Activated gamma-delta T cell treated with anti-CD3 and anti-CD28 coated beads, Interleukin-2, amount 50 U/mL, for 16 hours (primary cell): Measurements from ENCODE around the gene NOLC1.

Experiments
- DNase-seq: peaks from one replicate; pipeline ENCODE4 v3.0.0-alpha.2; 2020; ENCODE audit warnings: low read depth

The NOLC1 gene

DNA sequence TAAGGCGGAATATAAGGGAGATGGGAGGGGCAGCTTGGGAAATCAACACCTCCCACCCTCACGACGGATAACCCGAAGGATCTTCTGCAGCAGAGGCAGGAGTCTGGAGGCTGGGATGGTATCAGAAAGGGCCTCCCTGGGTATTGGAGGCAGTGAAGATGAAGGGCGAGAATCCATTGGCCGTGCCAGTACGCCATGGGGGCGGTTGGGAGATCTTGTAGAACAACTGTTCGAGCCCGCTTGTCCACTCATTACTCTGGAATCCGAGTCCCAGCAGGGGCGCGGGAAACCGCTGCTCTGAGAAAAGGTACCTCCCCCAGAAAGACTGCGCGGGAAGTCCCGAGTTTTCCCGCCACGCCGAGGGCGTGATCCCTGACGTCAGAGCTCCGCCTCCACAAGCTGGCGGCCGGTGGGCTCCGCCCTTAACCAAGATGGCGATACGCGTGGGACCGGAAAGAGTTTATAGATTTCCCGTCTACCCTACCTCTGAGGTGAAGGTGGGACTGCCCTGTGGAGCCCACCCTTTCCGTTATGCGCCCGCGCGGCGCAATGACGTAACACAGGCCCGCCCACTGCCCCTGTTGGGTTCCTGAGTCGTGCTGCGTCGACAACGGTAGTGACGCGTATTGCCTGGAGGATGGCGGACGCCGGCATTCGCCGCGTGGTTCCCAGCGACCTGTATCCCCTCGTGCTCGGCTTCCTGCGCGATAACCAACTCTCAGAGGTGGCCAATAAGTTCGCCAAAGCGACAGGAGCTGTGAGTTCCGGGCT lies at the start of gene NOLC1:
NOLC1 (plus strand) TSS at position 616 of the 771 bp plus-strand sequence; CDS start at position 638, 22 bp downstream.
- DNase-seq: peak; percentile 100

DNA sequence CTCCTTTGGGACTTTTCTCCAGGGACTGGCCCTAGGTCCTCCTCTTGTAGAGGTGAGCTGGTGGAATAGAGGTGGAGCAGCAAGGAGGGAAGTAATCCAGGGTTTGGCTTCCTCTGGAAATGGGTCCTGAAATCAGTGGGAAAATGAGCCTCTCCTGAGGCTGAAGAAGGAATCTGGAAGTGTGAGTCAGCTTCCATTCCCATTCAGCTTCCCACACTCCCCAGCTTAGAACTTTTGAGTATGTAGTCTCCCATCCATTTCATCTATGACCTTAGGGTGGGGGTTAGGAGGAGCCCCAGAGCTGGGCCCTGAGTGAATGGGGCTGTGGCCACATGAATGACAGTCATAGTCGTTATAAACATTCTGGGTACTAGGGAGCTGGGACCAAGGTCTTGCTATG lies 49.8 kb upstream of the NOLC1 start:
- DNase-seq: no peak

DNA sequence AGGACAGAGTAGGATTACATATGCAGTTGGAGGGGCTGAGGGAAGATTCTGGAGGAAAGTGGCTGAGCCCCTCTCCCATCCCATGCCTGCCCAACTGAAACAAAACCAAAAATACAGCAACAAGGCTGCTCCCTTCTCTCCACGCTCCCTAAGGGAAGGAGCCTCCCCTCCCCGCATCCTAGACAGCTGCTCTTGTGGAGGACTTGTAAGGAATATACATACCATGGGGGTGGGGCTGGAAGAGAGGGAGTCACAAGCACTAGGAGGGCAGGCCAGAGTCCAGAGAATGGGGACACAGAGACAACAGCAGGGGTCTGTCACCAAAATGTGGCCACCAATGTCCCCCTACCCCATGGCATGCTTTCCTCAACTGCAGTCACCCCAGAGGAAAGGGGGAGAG lies 45.2 kb upstream of the NOLC1 start:
- no peak for DNase-seq

DNA sequence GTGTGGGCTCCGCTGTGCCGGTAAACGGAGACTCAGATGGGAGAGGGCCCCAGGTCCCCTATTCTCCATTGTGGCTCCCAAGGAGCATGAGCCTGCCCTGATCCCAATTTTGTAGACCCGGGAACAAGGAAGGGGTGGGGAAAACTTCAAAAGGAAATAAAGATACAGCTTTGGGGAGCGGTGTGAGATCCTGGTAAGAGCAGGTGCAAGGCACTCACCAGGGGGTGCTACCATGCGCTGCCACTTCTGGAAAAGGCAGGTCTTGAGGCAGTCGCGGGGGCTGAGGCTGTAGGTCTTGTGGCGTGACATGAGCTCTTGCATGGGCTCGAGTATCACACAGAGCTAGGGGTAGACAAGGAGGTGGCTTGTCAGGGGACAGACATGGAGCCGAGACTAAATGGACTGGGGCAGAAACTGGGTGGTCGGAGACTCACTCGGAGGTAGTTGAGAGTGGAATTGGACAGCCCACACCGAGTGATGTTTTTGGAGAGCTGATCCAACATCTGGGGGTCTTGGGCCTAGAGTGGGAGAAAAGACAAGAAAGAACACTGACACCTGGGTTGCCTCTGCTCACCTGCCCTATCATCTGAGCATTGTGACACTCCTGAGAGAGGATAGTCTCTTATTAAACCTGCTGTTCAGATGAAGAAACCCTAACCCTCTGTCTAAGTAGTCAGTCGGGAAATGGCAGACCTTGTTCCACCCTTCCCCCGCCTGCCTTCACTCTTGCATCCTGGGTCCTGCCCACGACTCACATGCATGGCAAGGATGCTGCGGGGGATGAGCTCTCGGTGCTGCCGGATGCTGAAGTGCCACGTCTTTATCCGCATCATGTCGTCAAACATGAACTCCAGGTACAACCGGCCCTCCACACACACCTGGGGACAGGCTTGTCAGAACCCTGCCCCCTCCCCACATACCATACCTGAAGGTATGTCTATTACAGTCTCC lies 42.7 kb upstream of the NOLC1 start:
- no peak for DNase-seq

DNA sequence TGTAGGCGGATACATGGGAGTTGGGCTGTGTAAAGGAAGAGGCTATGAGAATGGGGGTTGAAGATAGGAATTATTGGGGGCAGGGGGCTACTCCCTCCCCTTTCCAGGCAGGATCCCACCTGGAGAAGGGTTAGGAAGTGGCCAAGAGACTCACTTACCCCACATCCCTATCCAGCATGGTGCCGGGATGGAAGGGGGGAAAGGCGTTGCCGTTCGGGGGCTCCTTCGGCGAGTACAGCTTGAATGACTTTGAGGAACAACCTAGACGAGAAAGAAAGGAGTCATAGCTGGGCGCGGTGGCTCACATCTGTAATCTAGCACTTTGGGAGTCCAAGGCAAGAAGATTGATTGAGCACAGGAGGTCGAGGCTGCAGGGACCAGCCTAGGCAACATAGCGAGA lies 40.9 kb upstream of the NOLC1 start:
- no peak for DNase-seq

DNA sequence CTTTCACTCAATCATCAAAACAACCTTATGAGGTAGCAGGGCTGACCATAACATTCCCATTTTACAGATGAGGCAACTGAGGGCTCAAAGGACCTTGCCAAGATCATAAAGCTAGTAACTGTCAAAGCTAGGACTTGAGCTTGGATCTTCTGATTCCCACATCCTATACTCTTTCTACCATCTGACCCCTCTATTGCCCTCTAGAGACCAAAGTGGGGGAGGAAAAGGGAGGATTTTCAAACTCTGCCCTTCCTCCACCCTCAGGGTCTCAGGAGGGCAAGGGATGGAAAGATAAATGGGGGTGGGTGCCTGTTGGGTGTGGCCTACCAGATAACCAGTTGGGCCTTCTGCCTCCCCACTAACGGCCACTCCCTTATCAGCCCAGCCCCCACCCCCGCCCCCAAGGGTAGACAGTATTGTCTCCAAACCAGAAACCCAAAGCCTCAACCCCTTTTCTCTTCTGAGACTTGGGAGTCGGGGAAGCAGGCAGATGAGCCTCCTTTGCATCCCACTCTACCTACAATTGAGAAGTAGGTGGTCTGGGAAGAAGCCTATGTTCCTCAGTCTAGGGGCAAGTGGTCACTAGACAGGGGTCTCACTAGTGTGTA lies 39.9 kb upstream of the NOLC1 start:
- no peak for DNase-seq

DNA sequence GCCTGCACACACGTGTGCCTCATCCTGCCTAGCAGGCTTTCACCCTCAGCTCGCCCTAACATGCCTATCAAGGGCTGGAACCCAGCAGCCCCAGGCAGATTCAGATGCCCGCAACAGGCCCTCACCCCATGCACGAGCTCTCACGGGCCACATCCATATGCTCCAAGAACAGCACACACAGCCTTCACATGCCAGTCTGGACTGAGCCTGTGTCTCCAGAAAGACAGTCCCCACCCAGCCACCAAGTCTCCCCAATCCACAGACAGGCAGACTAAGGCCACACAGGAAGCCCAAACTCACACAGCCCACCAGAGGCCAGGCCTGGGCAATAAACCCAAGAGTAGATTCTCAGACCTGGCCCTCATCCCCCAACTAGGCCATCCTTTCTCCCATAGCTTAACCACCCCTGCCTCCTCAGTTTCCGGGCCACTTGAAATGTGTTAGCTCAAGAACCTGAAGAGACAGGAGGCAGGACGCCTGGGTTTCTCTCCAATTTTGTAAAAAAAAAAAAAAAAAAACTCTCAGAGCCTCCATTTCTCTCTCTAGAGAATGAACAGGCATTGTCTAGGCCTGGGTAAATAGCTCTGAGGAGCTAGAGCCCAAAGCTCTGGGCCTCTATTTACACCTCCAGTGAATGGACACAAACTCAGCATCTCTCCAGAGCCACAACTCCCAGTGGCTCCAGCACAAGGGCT lies 38.8 kb upstream of the NOLC1 start:
- DNase-seq: no peak

DNA sequence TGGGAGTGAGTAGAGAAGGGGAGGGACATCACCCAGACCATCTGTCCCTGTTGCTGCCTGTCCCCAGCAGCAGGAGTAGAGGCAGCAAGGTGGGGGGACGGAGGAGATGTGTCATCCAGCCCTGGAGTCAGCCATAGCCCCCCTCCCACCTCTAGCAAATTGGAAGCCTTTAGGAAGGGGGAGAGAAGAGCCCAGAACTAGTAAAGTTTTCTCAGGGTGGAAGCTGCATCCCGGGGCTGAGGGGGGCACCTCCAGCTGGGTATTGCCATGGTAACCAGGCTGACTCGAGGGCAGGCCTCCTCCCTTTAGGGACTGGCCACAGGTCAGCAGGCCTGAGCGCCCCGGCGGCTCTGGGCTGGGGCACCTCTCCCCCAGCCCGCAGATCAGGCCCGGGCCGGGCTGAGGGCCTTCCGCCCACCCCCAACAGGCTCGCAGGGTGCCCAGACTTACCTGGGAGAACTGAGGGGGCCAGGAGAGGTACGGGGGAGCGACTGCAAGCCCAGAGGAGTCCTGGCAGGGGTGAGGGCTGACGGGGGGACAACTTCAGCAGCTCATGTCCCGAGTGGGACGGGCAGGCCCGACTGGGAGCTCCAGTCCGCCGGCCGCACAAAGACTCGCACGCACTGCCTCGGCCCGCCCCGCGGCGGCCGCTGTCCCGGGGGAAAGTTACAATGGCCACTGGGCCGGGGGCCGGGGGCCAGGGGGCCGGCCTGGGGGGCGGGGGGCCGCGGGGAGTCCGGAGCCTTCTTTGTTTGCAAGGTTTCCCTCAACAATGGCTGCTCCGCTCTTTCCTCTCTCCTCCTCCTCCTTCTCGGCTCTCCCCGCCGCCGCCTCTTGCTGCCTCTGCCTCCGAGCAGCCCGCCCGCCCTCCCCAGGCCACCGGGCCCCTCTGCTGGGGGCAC lies 38.0 kb upstream of the NOLC1 start:
- no peak for DNase-seq

DNA sequence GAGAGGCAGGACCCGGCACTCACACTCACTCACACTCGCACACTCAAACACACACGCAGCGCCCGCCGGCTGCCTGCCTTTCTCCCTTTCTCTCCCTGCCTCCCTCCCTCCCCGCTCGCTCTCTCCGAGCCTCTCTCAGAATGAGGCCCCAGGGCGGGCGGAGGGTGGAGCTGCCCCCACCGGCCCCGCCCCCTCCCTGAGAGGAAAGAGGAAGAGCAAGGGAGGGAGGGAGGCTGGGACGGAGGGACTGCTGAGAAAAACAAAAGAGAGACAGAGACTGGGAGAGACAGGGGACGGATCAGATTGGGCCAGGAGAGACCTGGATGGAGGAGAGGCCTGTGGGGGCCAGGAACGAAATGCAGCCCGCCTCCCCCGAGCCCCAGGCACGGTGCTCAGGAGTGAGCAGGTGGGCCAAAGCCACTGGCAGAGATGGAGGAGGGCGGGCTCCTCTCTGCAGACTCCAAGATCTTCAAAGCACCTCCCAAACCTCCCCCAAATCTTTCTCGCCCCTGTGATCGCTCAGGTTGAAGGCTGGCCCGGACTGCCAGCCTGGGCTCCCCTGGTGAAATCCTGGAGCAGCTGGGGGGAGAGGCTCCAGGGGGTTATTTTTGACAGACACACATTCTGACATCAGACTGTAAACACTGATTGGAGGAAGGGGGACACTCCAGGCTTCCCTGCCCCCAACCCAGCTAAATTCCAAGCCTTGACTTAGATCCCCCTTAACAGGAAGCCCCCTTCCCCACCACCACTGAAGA lies 37.1 kb upstream of the NOLC1 start:
- DNase-seq: peak; percentile 73

DNA sequence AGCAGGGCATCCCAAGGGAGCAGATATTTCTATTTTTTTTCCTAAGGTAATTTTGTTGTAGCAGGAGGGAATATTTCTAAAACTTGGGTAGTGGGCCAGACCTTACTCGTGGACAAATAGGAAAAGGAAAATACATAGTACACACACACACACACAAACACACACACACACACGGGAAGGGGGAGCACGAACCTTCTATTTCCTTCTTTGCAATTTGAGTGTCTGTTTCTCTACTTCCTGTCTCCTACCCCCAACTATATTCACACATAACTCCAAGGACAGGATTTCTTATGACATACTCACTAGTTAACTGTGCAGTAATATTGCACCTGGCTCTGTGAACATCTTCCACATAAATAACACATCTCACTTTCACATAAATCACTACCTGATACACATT lies 36.4 kb upstream of the NOLC1 start:
- no peak for DNase-seq

DNA sequence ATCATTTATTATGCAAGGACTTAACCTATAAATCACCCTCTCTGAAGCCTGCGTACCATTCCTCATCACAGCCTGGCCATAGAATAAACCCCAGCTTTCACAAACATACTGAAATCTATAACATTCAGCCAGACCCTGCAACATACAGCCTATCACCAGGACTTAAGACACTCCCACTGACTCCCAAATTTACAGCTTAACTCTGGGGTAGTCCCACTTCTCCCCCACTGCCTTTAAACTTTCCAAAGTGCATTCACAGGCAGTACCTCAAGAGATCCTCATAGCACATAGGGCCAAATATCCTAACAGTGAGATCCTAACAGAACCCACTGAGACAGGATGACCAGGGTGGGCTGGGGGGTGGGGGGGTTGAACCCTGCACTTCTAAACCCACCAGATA lies 35.5 kb upstream of the NOLC1 start:
- no peak for DNase-seq

DNA sequence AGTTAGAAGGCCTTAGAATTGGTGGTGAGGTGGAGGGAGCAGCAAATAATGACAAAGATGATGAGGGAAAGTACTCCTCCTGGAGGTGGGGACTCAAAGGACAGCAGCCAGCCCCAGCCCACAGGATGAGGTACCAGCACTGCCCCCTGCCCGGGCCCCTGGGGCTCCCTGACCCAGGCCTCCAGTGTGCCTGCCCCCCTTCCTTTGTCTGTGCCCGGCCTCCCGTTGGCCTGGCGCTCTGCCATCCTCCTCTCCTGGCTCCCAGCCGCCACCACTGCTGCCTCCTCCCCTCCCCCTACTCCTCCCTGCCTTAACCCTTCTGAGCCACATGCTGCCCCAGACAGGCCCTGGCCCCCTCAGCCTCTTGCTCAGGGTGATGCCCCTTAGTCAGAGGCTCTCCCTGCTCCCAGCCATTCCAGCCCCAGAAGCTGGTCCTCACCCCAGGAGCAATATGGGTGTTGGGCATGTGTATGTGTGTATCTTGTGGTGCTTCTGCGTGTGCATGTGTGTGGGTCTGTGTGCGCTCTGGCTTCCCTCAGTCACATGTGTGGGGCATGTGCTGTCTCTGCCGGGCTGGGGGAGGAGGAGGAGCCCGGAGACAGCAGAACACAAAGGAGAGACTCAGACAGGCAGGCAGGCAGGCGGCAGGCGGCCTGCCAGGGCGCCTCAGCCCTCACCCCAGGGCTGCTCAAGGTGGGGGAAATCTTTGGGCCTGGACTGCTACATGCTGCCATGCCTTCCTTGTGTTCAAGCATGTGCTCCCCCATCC lies 34.6 kb upstream of the NOLC1 start:
- no peak for DNase-seq

DNA sequence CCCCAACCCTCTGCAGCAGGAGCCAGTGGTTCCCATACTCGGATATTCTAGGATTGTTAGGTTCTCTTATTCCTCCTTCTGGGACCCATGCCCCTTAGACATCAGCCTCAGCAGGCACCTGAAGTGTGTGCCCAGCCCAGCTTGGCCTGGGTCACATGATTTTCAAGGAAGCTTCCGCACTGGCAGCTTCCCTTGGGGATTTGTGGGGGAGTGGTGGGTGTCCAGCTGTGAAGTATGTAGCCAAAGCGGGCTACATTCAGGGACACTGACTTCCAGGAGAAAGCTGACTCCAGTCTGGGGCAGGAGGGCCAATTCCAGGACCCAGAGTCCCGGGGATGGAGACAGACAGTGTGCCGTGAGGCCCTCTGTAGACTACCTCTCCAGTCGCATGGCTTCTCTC lies 33.3 kb upstream of the NOLC1 start:
- DNase-seq: no peak

DNA sequence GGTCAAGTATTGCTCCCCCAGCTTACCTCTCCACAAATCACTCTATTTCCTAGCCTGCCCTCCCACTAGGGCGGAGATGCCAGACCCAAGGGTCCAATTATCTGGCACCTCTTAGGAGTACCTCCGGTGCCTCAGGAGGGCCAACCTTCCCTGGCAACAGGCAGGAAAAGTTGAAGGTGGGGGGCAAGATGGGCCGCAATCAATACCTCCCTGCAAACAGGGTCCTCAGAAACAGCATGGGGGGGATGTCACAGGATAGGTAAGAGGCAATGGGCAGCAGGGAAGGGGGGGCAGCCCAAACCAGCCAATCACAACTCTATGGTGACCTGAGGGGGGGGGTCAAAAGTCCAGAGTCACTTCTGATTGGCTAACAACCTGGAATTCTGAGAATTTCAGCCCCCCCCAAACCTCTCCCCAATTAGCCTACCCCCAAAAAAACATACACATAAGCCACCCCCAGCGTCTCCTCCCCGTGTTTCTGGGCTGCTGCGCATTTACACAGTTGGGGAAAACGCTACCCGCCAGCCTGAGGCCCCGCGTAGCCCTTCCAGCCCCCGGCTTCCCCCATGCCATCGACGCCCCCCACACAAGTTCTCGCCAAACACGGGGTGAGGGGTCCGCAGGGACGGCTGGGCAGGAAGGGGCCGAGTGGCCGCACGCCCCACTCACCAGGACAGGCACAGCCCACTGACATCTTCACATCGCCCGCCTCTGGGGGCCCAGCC lies 32.6 kb upstream of the NOLC1 start:
- no peak for DNase-seq

DNA sequence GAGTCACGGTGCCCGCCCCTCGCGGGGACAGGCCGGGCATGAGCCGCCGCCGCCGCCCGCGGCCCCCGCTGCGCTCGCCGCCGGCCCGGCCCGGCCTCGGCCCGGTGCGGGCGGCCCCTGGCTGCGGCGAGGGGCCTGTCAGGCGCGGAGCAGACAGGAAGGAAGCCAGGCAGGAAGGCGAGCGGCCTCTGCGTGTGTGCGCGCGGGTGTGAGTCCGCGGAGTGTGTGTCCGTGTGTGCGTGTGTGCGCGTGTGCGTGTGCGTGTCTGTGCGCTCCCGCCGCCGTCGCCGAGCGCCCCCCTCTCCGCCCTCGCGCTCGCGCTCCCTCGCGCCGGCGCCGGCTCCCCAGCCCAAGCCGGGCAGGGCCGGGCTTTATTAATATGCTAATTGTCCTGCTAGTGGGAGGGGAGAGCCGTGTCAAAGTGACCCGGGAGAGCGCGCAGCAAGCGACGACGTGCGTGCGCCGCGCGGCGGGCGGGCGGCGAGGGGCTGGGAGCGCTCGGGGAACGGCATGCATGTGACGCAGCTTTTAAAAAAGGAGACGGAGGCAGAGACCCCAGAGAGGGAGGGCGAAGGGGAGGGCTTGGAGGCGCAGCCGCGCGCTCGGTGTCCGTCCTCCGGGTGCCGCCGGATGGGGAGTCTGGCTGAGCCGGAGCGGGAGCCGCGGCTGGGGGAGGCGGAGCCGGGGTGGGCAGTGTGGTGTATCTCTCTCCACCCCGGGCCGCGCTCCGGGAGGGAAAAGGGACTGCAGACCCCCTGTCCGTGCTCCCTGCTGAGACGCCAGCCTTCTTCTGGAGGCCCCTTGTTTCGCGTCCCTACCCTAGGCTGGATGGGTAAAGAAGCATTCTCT lies 31.8 kb upstream of the NOLC1 start, which contains the start of gene LDB1:
LDB1 (minus strand) TSS at position 227 of the 849 bp plus-strand sequence. CDS start 258 bp downstream, outside the sequence.
- DNase-seq: peak; percentile 43

DNA sequence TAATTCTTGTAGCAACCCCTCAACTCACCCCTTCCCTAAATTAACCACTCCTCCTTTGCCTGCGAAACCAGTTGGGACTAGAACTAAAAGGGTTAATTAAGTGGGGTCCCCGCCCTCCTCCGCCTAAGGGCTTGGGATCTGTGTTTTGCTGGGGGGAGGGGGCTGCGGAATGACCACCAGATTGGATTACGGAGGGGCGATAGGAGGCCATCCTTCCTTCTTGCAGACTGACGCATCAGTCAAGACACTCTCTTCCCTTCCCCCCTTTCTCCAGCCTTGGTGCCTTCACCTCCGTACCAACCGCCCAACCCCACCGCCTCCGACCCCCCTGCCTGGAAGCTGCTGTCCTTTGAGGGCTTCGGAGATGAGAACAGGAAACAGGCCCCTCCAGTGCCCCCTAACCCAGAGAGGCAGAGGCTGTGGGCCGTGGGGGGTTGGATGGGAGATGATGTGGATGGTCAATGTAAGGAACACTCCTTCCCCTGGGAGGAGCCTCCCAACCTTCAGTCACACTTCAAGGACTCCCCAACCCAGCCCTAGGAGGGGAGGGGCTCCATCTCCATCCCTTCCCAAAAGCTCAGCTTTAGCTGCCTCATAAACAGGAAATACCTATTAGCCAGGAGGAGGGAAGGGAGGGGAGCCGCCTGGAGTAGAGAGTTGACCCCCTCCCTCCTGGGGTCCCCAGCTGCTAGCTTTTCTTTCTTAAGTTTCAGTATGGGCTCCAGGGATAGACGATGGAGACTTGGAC lies 31.0 kb upstream of the NOLC1 start:
- no peak for DNase-seq
